Activated T-helper 2 cell treated with anti-CD3 and anti-CD28 coated beads, Interferon-gamma antibody, Interleukin-2, Interleukin-4, amounts not matched to agents 10 μg/mL and 5 μg/mL and 100 μg/mL, durations not matched to agents 14 hours and 24 hours and 36 hours (primary cell): ENCODE results near the gene BNIP2. TPM values are rescaled to one million over a fixed set of nuclear protein-coding genes. Genes with fewer than 3 reads are reported as not detected.

Source experiments
- DNase-seq: peaks from one replicate; pipeline ENCODE4 v3.0.0; 2021; ENCODE audit warnings: low spot score
- H3K27ac Mint-ChIP-seq: one replicate; pipeline ENCODE4 v1.8.0; 2021; ENCODE audit warnings: mixed read lengths
- H3K27me3 Mint-ChIP-seq: one replicate; pipeline ENCODE4 v1.8.0; 2021; ENCODE audit warnings: low read depth, mixed read lengths
- H3K36me3 Mint-ChIP-seq: one replicate; pipeline ENCODE4 v1.8.0; 2021; ENCODE audit warnings: low read depth, mixed read lengths
- H3K4me1 Mint-ChIP-seq: one replicate; pipeline ENCODE4 v1.8.0; 2021; ENCODE audit warnings: low read depth, mixed read lengths
- H3K4me3 Mint-ChIP-seq: one replicate; pipeline ENCODE4 v1.8.0; 2021; ENCODE audit warnings: low read depth, mild to moderate bottlenecking, moderate library complexity, mixed read lengths
- H3K9me3 Mint-ChIP-seq: one replicate; pipeline ENCODE4 v1.8.0; 2021; ENCODE audit warnings: mixed read lengths
- intact Hi-C: fragments of 100-400 bp; cut with micrococcal nuclease; formaldehyde crosslinking; loops from one replicate; pipeline ENCODE4 v1.15.1; 2023
- total RNA-seq: library from RNA; stranded (reverse); gene quantifications from 2 replicates; pipeline ENCODE4 v1.2.3, GENCODE V29; 2022

Gene BNIP2, protein sequence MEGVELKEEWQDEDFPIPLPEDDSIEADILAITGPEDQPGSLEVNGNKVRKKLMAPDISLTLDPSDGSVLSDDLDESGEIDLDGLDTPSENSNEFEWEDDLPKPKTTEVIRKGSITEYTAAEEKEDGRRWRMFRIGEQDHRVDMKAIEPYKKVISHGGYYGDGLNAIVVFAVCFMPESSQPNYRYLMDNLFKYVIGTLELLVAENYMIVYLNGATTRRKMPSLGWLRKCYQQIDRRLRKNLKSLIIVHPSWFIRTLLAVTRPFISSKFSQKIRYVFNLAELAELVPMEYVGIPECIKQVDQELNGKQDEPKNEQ
- total RNA-seq: 59.4 and 60.5 TPM in 2 replicates

DNA sequence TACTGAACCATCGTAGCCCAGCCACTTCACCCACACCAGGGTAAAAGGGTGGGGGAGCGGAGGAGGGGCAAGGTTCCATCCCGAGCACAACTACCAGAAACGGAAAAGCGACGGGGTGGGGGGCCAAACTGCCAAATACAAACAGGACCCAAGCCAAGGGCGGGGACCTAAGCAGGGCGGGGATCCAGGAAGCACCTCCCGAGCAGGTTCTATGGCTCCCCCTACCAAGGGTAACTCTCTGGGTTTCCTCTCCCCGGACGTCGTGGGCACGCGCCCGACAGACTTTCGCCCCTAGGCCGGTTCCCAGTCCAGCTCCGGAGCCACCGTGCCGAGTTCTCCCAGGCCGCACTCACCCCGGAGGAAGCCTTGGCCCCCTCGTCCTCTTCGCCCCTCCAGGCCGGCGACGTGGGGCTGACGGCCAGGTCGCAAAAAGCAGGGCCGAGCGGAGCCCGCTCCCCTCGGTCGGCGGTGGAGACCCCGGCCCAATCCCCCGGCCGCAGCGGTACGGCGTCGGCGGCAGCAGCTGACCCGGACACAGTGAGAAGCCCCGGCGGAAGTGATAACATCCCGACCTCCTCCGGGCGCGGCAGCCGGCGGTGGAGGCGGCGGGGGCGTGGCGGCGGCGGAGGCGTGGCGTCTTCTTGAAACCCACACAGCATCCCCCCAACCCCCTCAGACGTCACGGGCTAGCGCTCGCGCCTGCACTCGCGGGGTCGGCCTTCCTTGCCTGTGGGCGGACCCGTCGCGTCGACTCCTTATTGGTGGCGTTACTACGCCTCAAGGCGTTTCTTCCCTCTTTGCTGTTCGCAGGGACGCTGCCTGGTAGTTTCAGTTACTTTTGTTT is at the start of gene BNIP2:
TSS of gene BNIP2 (minus strand) at position 539 of the 844 bp plus-strand sequence. CDS start 6,863 bp downstream, outside the sequence.
- peaks cover 34% of the 10 kb centered on the region for H3K36me3 Mint-ChIP-seq
- peak within 1 kb of the TSS; percentile 98 for H3K27ac Mint-ChIP-seq
- peak; percentile 99 for DNase-seq
- intact Hi-C loops: loop anchor here (1.0 to 5.0 kb wide), 4 partner anchors 32 to 1208 kb away; partner anchors contain the start of genes FOXB1, GTF2A2 and ICE2
- H3K9me3 Mint-ChIP-seq: no peaks in the 10 kb centered on the region
- H3K27me3 Mint-ChIP-seq: no peaks in the 10 kb centered on the region
- H3K4me1 Mint-ChIP-seq: peaks cover 42% of the 10 kb centered on the region
- peak within 1 kb of the TSS; percentile 93 for H3K4me3 Mint-ChIP-seq

DNA sequence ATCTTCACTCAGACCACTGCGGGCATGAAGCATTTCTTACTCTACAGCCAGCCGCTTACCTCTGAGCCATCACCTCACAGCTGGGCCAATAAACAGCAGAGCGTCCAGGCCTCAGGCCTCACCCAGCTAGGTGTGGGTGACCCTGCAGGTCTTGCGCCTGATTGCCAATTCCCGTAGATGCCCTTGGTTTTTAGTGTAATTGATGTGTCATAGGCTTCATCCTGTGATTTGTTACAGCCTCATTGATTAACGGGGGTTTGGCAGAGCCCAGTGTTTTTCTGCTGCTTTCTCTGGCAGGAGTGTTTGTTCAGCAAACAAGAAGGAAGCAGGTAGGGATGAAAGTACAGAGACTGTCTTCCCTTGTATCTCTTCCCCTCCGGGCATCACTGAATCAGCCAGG is 49.6 kb upstream of the BNIP2 start:
- peaks cover 6% of the 10 kb centered on the region for H3K27me3 Mint-ChIP-seq
- intact Hi-C loops: no loop called here
- no peak for DNase-seq
- H3K27ac Mint-ChIP-seq: no peak overlapping the region
- peaks cover 3% of the 10 kb centered on the region for H3K9me3 Mint-ChIP-seq
- no peaks in the 10 kb centered on the region for H3K4me1 Mint-ChIP-seq
- H3K36me3 Mint-ChIP-seq: no peaks in the 10 kb centered on the region
- no peak overlapping the region for H3K4me3 Mint-ChIP-seq

DNA sequence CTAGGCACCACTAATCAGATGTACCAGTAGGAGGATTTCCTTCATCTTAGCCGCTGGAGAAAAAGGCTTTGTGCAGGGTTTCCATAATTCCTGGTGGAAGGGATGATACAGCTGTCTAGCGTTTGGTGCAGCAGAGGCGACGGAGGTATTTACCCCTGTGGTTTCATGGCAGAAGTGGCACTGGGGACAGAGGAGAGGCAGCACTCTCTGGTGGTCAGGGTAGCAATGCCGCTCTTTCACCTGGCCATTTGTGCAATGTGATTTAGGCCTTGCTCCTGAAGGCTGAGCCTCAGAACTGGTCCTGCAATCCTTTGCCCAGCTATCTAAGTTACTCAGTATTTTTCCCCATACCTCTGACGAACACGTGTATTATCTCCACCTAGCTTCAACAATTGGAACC is 47.1 kb upstream of the BNIP2 start:
- intact Hi-C loops: no loop called here
- Mint-ChIP-seq H3K27ac (no peak overlapping the region), H3K36me3 (no peaks in the 10 kb centered on the region), H3K4me1 (no peaks in the 10 kb centered on the region), H3K9me3 (no peaks in the 10 kb centered on the region), H3K4me3 (no peak overlapping the region), H3K27me3 (peaks cover 10% of the 10 kb centered on the region)
- no peak for DNase-seq

DNA sequence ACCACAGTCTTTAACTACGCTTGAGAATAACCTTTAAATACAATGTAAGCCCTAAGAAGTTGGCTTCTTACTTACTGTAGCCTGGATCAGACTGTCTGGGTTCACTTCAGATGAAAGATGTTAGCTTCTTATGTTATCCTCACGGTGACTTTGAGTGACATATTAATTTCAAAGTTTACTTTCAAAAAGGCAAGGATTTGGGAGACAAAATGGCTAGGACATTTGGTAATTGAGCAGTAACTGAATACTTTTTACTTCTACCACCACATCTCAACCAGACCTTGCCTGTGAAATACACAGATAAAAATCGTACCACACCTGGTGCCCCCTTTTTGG is 36.0 kb upstream of the BNIP2 start:
- no peak overlapping the region for H3K27ac Mint-ChIP-seq
- no peaks in the 10 kb centered on the region for H3K36me3 Mint-ChIP-seq
- H3K27me3 Mint-ChIP-seq: peaks cover 20% of the 10 kb centered on the region
- no peak overlapping the region for H3K4me3 Mint-ChIP-seq
- no peak for DNase-seq
- peaks cover 2% of the 10 kb centered on the region for H3K4me1 Mint-ChIP-seq
- intact Hi-C loops: loop anchor here (1.0 to 10.0 kb wide), 3 partner anchors 190 to 602 kb away; no protein-coding TSS in a partner anchor
- H3K9me3 Mint-ChIP-seq: no peaks in the 10 kb centered on the region

DNA sequence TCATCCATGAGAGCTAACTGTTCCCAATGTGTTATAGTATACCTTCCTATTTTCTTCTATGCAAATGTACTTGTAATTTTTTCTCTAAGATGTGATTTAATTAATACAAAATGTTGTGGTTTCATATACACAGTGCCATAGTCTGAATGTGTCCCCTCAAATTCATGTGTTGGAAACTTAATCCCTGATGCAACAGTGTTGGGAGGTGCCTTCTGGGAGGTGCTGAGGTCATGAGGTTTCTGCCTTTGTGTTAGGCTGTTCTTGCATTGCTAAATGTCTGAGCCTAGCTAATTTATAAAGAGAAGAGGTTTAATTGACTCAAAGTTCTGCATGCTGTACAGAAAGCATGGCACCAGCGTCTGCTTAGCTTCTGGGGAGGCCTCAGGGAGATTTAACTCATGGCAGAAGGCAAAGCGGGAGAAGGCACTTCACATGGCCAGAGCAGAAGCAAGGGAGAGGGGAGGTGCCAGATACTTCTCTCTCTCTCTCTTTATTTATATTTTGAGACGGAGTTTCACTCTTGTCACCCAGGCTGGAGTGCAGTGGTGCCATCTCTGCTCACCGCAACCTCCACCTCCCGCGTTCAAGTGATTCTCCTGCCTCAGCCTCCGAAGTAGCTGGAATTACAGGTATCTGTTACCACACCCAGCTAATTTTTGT is 34.7 kb upstream of the BNIP2 start:
- Mint-ChIP-seq H3K9me3 (no peaks in the 10 kb centered on the region), H3K27ac (no peak overlapping the region), H3K27me3 (peaks cover 13% of the 10 kb centered on the region), H3K4me1 (peaks cover 2% of the 10 kb centered on the region), H3K36me3 (no peaks in the 10 kb centered on the region), H3K4me3 (no peak overlapping the region)
- DNase-seq: no peak
- intact Hi-C loops: loop anchor here (10.0 kb wide), 1 partner anchor 191 kb away; no protein-coding TSS in a partner anchor

DNA sequence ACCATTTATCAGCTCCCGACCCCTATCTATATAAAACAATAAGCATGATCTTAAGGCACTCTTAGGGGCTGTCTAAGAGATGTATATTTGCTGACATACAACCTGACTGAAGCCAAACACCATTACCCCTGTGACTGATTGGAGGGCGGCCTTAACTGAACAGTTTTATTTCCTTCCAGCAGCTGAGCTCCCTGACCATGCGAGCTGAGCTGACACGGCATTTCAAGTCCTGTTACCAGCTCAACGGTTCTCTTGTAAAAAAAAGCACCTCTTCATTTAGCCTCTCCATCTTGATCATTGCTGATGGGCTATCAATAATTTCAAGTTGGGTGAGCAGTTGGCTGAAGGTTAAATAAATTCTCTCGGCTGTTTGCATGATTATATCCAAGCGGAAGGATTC is 33.4 kb upstream of the BNIP2 start:
- intact Hi-C loops: loop anchor here (10.0 kb wide), 1 partner anchor 192 kb away; no protein-coding TSS in a partner anchor
- H3K4me1 Mint-ChIP-seq: peaks cover 2% of the 10 kb centered on the region
- H3K36me3 Mint-ChIP-seq: no peaks in the 10 kb centered on the region
- no peaks in the 10 kb centered on the region for H3K9me3 Mint-ChIP-seq
- H3K27ac Mint-ChIP-seq: no peak overlapping the region
- DNase-seq: no peak
- peaks cover 10% of the 10 kb centered on the region for H3K27me3 Mint-ChIP-seq
- no peak overlapping the region for H3K4me3 Mint-ChIP-seq

DNA sequence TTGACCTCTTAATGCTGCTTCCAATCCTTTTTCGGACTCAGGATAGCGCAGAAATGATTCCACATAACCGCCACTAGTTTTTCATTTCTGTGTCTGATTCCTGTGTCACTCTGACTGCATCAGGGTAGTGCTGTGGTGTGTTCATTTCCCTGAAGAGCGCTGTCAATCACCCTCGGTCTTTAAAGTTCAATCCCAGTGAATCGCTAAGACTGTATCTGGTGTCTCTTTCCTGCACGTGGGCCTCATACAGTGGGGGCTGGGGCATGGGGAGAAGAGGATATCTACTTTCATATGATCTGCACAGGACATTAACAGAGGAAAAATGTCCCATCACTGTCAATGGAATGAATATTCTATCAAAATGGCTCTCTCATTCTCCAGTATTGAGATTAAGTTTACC is 32.9 kb upstream of the BNIP2 start:
- peaks cover 2% of the 10 kb centered on the region for H3K4me1 Mint-ChIP-seq
- H3K9me3 Mint-ChIP-seq: no peaks in the 10 kb centered on the region
- DNase-seq: no peak
- no peaks in the 10 kb centered on the region for H3K36me3 Mint-ChIP-seq
- intact Hi-C loops: loop anchor here (10.0 kb wide), 1 partner anchor 193 kb away; no protein-coding TSS in a partner anchor
- peaks cover 6% of the 10 kb centered on the region for H3K27me3 Mint-ChIP-seq
- H3K4me3 Mint-ChIP-seq: no peak overlapping the region
- H3K27ac Mint-ChIP-seq: no peak overlapping the region

DNA sequence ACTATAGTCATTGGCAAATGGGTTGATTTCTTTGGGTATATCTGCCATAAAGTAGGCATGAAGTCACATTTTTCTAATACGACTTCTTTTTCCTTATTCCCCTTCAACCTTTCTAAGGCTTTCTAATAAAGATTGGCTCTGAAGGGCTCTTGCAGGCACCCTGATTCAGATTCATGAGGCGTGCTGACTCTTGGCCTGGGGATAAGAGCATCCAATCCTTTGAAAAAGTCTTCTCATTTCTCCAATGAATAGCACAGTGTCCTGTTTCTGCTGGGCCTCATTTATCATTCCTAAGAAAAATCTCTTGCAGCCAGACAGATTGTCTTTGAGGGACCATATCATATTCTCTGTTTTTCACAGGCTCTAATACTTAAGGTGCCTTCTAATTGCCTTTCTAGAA is 32.3 kb upstream of the BNIP2 start:
- peaks cover 2% of the 10 kb centered on the region for H3K4me1 Mint-ChIP-seq
- DNase-seq: no peak
- H3K36me3 Mint-ChIP-seq: no peaks in the 10 kb centered on the region
- intact Hi-C loops: loop anchor here (10.0 kb wide), 1 partner anchor 193 kb away; no protein-coding TSS in a partner anchor
- H3K4me3 Mint-ChIP-seq: no peak overlapping the region
- no peak overlapping the region for H3K27ac Mint-ChIP-seq
- peaks cover 6% of the 10 kb centered on the region for H3K27me3 Mint-ChIP-seq
- no peaks in the 10 kb centered on the region for H3K9me3 Mint-ChIP-seq

DNA sequence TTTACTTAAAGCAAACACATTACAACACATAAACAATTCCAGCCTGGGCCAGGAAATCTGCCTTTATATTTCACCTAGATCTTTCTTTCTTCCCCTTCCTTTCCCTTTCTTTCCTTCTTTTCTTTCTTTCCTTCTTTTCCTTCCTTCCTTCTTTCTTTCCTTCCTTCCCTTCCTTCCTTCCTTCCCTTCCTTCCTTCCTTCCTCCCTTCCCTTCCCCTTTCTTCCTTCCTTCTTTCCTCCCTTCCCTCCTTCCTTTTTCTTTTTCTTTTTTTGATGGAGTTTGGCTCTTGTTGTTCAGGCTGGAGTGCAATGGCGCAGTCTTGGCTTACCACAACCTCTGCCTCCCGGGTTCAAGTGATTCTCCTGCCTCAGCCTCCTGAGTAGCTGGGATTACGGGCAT is 24.1 kb upstream of the BNIP2 start:
- Mint-ChIP-seq H3K4me3 (no peak overlapping the region), H3K27me3 (peaks cover 16% of the 10 kb centered on the region), H3K4me1 (no peaks in the 10 kb centered on the region), H3K36me3 (no peaks in the 10 kb centered on the region), H3K27ac (no peak overlapping the region), H3K9me3 (no peaks in the 10 kb centered on the region)
- no peak for DNase-seq
- intact Hi-C loops: no loop called here

DNA sequence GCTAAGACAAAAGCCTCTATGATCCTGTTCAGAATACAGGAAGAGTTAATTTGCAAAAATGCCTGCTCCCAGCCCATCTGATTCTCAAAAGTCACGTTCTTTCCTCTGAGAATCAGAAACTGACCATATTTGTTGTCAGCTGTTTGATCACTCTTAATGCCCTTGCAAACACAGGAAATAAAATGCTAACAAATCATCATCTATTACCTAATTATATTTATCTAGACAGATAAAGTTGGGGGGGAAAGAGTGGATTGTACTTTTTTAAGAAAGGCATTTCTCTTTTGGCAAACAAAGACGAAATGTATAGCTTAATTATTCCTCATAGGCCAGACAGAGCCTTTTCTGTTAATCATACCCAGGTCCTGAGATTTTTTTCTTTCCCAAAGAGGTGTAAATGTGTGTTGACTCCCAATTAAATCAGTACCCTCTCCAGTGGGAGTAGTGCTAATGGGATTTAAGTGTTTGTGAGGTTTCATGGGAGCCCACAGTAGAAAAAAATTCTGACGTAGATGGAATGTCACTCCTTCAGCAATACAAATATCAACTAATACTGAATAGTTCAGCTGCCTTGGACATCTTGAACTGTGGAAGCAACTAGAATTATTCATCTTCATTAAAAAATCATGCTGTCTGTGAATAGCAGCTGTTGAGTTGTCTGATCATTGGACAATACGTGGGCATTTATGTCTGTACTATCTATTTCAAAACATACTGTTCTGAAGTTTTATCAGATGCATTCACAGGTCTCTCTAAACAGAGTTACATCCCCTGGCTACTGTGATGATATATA is 22.5 kb upstream of the BNIP2 start:
- DNase-seq: no peak

DNA sequence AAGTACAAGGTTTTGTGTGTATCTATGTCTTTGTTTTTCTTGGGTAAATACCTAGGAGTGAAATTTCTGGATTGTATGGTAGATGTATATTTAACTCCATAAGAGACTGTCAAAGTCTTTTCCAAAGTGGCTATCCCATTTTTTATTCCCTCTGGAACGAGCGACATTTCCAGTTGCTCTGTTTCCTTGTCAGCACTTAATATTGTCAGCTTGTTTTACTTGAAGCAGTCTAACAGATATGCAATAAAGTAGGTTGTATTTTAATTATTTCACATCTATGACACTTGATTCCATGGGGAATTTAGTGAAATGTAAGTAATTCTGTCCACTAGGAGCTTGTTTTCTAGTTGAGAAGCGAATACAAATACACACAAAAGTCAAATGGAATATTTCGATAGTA is 18.5 kb upstream of the BNIP2 start:
- H3K4me3 Mint-ChIP-seq: no peak overlapping the region
- H3K27me3 Mint-ChIP-seq: peaks cover 34% of the 10 kb centered on the region
- no peak for DNase-seq
- no peaks in the 10 kb centered on the region for H3K4me1 Mint-ChIP-seq
- no peaks in the 10 kb centered on the region for H3K9me3 Mint-ChIP-seq
- H3K27ac Mint-ChIP-seq: no peak overlapping the region
- no peaks in the 10 kb centered on the region for H3K36me3 Mint-ChIP-seq
- intact Hi-C loops: no loop called here

More for the DNA sequence above, 22.5 kb upstream of the BNIP2 start:
- Mint-ChIP-seq H3K27me3 (peaks cover 24% of the 10 kb centered on the region), H3K27ac (no peak overlapping the region), H3K4me1 (no peaks in the 10 kb centered on the region), H3K9me3 (no peaks in the 10 kb centered on the region), H3K4me3 (no peak overlapping the region), H3K36me3 (no peaks in the 10 kb centered on the region)
- intact Hi-C loops: no loop called here
